HG02610 (cell line): Measurements from ENCODE around the gene RNF181.
"Not testable (repeated sequence)": the region's sequence is repeated elsewhere in the genome, so short reads cannot be mapped to it uniquely, and the experiment has no call there.

Experiments
- ATAC-seq: cut with Tn5 transposase; IDR thresholded peaks from one replicate; pipeline ENCODE4 v1.9.1; 2021; ENCODE audit warnings: mild to moderate bottlenecking, moderate library complexity; ENCODE audit not compliant: unreplicated experiment

RNF181 gene, protein sequence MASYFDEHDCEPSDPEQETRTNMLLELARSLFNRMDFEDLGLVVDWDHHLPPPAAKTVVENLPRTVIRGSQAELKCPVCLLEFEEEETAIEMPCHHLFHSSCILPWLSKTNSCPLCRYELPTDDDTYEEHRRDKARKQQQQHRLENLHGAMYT

DNA sequence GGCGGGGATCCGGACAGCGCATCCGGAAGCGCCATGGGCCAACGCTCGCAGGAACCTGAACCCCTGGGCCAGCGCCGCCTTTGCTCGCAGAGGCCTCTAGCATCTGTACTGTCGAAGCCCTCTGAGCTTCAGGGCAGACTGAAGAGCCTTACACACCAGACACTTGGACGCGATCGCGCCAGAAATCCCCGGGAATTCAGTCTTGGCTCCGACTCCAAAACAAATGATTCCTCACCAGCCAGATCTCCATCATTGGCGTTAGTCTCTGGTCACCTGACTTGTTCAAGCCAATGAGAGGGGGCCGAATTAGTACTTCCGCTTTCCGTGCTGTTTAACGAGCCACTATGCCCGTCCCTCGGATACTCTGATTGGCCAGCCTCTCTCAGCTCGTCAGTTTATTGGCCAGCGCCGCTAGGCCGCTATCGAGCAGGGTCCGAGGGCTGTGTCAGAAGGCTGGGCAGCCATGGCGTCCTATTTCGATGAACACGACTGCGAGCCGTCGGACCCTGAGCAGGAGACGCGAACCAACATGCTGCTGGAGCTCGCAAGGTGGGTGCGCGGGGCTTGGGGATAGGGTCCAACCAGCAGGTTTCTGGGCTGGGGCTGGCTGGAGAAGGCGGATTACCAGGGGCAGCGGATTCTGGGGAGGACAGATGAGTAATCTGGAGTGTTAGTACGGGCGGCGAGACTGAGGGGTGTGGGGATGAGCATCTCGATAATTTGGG lies at the start of gene RNF181:
Gene RNF181, plus strand, starts transcription at position 445 of the 725 bp plus-strand sequence. Its CDS starts 19 bp downstream, at position 464.
- peak; percentile 100 for ATAC-seq

DNA sequence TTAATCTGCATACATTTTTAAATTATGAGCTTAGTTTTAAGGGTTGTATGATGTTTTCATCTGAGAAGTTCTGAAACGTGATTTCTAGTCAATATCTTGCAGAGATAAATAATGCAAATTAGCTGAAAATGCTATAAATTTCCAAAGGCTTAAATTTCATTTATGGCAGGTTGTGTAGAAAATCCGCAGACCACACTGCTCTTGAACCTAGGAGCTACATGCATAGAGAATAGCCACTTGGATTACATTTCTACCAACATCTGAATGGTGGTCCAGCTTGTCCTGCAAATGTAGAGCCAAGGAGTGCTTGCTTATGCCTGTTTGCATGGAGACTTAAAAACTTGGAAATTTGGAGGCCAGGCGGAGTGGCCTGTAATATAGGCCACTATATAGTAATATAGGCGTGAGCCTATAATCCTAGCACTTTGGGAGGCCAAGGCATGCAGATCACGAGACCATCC lies 49.7 kb upstream of the RNF181 start:
- ATAC-seq: no peak

DNA sequence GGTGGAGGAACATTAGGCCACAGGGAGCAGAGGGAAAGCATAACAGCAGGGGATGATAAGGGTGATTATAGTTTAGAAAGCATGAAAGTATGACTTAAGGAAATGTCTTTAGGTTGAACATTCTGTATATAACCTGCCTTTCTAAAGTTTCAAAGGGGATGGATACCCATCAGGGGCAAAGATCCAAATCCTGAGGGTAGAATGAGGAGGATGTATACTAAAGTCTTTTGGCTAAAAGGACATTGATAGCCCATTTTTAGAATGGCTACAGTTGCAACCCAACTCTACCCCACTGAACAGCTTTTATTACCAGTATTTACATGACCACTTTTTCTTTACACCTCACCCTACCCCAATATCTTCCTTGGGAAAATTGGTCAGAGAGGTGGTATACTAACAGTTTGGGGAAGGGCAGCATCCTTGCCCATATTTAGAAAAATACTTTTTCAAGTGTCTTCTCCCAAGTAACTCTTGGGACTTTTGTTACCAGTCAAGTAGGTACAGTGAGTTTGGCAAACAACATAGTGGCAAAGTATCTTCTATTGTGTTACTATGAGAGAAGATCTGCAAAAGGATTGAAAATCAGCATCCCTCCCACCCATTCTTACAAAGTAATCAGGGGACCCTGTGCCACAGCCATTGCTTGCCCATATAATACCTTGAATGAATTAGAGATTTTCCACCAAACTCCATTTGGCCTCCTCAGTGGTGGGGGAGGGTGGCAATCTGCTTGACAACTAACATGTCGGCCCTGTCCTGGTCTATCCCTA lies 48.3 kb upstream of the RNF181 start:
- ATAC-seq: no peak

DNA sequence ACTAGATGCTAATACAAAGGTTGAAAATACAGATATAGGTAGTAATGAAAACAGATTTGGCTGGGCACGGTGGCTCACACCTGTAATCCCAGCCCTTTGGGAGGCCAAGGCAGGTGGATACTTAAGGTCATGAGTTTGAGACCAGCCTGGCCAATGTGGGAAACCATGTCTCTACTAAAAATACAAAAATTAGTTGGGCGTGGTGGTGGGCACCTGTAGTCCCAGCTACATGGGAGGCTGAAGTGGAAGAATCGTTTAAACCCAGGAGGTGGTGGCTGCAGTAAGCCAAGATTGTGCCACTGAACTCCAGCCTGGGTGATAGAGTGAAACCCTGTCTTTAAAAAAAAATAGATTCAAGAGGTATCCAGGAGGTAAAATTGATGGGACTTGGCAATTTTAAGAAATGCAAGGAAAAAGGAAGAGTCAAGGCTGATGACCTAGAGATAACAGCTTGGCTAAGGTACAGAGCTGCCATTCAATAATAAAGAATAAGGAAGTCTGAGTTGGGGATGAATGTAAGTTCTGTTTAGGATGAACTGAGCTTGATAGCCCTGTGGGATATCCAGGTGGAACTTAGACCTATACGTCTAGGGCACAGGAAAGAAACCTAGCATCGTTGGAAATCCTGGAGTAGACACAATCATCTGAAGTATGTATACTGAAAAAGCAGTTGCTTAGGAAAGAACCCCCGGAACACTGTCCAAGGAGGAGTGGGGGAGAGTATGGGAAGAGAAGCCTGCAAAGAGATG lies 47.5 kb upstream of the RNF181 start:
- ATAC-seq: no peak

DNA sequence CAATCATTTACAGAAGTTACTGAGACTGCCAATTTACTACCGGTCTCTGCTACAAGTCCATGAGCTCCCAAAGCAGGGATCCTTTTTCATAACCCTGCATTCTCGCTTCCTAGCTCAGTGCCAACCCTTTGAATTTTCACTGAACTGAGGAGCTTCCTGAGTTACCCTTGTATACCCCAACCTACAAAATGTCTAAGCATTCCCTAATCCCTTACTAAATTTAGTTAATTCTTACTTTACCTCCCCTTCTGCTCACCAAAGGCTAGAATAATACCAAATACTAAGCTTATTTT lies 47.0 kb upstream of the RNF181 start:
- no peak for ATAC-seq

DNA sequence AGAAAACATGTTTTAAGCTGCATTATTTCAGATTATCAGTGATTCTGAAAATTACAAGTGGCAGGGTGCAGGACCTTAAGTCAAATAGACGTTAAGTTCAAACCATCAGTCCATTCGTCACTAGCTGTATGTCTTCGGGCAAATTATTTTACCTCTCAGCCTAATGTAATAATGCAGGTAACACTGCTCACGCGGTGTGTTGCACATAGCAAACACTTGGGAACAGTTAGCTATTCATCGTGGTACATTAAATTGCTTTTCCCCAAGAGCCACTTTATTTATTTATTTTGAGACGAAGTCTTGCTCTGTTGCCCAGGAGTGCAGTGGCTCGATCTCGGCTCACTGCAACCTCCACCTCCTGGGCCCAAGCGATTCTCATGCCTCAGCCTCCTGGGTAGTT lies 46.5 kb upstream of the RNF181 start:
- ATAC-seq: no peak

DNA sequence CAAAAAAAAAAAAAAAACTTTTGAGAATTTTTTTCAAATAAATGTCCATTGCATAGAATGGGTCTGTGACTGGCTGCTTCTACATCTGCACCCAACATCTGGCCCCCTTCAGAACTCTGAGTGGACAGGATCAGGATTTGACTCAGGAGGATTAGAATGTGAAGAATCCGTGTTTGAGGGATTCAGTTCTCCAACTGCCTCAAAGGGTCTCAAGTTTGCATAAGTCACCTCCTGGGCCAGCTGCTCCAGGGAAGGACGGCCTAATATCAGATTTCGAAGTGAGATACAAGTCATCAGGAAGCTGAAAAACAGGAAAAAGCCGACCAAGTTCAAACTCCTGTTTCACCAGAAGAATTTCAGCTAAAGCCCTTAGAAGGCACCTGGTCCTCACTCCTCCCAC lies 45.7 kb upstream of the RNF181 start:
- no peak for ATAC-seq

DNA sequence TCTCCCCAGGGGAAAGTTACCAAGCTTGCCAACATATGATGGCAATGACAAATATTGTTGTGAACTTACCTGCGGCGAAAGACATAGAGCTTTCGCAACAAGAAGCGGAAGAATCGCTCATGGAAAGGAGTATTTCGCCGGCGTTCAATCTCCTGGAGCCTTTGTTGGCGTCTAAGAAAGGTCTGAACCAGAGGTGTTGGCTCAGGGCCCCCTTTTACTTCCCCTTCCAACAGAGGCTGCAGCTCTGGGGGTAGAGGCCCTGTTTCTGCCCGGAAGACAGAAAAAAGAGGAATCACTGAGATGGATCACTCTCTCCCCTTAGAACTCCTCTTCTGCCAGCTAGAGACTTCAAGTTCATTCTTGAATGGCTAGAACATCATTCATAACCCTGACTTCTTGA lies 45.1 kb upstream of the RNF181 start:
- no peak for ATAC-seq

DNA sequence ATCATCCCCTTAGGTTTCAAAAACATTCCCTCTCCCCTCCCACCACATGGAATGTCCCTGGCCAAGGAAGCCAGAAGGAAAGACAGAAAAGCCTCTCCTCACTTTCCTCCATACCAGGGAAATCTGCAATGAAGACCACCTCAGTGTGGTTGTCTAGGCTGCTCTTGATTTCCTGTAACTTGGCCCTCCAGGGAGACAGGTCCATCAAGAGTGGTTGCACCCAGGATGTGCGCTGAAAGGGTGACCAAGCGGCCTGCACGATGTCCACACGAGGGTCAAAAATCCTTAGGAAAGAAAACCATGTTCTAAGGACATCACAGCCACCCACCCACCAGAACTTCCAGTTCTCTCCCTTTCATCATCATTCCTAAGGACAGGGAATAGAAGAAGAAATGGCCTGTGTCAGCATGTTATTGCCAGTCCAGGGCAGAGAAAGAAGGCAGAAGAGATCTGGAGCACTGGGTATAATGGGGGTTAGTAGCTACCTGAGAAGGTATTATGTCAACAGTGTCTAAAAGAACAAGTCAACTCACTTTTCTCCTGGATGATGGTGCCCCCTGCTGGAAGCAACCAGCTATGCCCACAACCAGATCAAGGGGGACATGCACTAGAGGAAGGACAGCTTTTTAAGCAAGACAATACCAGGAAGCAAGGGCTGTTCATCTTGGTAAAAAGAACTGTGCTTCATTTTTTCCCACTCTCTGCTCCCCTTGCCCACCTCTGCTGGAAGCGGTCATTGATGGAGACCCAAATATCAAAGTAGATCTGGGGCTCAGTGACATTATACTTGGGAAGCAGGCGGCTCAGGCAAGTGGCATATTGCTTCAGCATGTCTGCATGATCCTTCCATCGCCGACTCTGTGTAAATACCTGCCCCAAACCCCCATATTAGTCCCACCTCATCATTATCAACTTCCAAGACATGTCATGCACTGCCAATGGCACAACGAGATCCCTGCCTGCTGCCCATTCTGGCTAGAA lies 43.6 kb upstream of the RNF181 start:
- ATAC-seq: peak; percentile 65

DNA sequence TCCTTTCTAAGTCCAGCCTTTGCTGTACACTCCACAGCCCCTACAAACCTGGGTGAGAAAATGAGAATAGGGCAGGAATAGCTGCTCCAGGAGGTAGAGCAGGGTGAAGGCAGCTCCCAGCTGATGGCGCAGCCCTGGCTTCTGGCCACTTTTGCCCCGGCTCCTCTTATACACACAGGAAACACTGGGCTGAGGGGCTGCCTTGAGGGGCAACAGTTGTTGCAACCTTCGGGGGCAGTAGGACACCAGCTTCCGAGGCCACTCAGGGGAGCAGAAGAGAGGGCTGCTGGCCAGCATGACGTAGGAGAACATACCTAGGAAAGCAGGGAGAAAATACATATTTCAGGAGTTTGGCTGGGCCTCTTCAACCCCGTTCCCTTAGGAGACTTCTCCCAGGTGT lies 42.4 kb upstream of the RNF181 start:
- no peak for ATAC-seq

DNA sequence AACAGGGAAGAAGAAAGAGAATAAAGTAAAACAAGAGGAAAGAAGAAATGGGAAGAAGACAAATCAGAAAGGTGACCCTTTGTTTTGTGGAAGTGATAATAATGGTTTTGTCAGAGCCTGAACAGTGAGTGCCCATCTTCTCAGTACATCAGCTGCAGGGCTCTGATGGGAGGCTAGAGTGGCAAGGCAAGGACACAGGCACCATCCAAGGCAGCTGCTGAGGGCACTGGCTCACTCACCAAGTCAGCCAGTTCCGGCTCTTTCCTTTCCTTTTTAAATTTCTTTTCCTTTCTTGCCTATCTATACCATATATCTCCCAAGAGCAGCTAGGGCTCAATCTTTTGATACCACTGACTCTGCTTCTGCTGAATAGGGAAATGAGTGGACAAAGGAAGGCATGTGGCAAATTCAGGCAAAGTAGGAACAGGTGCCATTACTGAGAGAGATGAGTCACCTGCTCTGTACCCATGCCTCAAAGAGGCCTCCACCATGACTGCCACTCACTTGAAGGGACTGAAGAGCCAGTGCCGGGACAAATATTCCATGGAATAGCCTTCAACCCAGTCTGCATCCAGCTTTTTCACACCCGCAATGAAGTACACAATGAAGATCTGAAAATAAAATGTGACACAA lies 40.4 kb upstream of the RNF181 start:
- ATAC-seq: no peak

DNA sequence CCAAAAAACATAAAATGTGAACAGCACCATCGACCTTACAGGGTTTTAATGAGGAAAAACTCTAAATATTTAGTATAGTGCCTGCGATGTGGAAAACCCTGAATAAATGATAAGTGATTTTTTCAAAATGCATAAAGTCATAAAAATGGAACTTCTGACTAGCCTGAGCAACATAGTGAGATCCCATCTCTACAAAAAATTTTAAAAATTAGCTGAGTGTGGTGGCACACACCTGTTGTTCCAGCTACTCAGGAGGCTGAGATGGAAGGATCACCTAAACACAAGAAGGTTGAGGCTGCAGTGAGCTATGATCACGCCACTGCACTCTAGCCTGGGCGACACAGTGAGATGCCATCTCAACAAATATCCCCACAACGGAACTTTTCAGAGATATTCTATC lies 38.4 kb upstream of the RNF181 start:
- no peak for ATAC-seq

DNA sequence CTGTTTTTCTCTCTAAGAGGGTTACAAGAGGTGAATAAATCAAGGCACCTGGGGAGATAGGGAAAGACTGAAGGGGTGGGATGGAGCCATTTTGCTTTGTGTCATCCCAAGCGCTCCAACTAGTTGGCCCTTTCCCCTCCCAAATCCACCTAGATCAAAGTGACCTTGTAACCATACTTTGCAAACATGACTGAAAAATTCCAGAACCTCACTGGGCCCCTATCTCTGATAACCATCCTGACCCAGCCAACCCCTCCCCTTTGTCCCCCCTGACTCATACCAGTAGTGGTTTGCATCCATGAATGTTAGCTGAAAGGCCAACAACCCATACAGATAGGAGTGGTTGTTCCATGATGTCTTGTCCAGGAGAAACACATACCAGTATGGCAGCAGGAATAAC lies 37.4 kb upstream of the RNF181 start:
- ATAC-seq: no peak

DNA sequence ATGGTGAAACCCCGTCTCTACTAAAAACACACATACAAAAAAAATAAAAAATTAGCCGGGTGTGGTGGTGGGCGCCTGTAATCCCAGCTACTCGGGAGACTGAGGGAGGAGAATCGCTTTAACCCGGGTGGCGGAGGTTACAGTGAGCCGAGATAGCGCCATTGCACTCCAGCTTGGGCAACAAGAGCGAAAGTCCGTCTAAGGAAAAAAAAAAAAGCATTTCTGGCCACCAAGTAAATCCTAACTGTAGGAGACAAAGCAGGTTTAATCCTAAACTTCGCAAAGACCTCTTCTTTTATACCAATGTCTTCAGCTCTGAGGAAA lies 35.2 kb upstream of the RNF181 start:
- ATAC-seq: not testable (repeated sequence)

DNA sequence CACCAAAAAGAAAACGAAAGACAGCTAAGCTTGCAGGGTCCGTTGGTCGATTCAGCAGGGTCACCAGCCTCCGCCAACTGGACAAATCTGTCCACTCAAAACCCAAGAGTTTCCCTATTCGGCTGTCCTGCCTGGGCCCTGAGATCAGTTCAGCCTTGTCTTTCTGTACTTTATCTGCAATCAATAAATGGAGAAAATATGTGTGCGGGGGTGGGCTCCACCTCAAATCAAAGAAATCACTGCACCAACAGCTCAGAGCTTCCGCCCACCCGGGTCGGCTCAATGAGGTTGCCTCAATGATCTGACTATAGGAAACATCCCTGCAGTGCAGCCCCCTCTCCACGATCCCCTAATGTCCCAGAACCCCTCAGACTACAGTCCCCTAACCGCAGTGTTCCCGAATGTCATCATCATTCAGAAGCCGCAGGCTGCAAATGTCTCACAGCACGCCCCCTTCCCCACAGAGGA lies 34.7 kb upstream of the RNF181 start:
- no peak for ATAC-seq

DNA sequence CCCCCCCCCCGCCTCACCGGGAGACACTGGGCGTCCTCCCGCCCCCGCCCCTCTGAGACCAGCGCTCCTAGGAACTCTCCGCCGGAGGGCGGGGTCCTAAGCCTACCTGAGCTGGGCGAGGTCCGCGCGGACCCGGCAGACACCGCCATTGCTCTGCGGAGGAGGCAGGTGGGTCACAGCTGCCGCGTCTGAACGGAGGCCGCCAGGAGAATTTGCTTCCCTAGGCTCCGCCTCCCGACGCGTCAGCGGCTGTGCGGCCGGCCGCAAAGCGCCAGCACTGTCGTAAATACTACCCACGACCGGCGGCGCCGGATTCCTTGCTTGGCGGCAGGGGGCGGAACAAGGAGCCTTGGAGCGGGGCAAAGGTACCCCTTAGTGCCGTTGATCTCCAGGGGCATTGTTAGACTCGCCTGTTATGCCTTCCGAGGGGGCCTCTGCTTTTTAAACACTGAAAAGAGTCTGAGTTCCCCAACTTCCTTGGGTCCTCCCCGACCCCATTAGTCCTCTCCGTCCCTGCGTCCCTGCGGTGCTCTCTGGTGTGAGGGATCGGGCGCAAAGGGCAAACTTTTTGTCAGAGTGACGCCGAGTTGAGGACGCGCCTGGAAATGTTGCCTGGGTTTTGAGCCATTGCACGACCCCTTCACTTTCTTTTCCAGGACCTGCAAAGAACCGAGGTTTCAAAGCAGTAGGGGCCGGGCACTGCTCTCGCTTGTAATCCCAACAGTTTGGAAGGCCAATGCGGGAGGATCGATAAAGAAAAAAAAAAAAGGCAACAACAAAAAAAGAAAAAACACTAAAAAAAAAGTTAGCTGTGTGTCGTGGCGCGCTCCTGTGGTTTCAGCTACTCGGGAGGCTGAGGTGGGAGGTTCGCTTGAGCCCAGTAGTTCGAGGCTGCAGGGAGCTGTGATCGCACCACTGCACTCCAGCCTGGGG lies 34.0 kb upstream of the RNF181 start, which contains the start of gene GGCX:
Gene GGCX, minus strand, starts transcription at position 214 of the 933 bp plus-strand sequence. Its CDS starts 65 bp downstream, at position 149.
- ATAC-seq: peak; percentile 89

DNA sequence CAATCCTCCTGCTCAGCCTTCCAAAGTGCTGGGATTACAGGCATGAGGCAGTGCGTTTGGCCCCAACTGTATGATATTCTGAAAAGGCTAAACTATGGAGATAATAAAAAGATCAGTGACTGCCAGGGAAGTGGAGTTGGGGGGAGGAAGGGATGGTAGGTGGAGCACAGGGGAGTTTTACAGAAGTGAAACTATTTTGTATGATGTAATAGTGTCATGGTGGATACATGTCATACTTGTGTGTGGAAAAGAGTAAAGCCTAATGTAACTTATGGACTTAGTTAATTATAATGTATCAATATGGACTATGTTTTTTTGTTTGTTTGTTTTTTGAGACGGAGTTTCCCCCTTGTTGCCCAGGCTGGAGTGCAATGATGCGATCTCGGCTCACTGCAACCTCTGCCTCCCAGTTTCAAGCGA lies 31.4 kb upstream of the RNF181 start:
- no peak for ATAC-seq

DNA sequence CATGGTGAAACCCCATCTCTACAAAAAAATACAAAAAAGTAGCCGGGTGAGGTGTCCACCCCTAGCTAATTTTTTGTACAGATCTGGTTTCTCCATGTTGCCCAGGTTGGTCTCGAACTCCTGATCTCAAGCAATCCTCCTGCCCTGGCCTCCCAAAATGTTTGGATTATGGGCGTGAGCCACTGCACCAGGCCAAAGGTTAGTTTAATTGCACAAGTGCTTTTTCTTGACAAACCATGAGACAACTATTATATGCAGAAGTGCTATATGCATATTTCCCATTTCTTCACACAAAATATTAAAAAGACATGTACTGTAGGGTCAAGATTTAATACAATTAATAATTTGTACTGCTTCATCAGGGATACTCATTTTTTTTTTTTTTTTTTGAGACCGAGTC lies 29.3 kb upstream of the RNF181 start:
- no peak for ATAC-seq

DNA sequence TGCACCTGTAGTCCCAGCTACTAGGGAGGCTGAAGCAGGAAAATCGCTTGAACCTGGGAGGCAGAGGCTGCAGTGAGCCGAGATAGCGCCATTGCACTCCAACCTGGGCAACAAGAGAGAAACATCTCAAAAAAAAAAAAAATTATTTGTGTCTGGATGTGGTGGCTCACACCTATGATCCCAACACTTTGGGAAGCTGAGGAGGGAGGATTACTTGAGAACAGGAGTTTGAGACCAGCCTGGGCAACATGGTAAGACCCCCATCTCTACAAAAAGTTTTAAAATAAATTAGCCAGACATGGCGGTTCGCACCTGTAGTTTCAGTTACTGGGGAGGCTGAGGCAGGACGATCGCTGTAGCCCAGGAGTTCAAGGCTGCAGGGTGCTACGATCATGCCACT lies 19.8 kb upstream of the RNF181 start:
- ATAC-seq: no peak
